Measurements from ENCODE around the gene DHX16. TPM values are rescaled to one million over a fixed set of nuclear protein-coding genes. Genes with fewer than 3 reads are reported as not detected.

Gene DHX16
- total and polyA plus RNA-seq, 2 donors (not counting 1 experiment from before 2014, with no cell fraction given): 51.1 to 71.7 TPM

- no peaks in the 10 kb centered on the region for H3K9me3 ChIP-seq (ENCODE audit: control extremely low read depth in 1 of 3, control insufficient read depth in 2 of 3, insufficient read depth in 1 of 3, low read length in 2 of 3)
- H3K36me3 ChIP-seq (replicated peaks in 1 of 2; ENCODE audit: control extremely low read depth in 1 of 2, control insufficient read depth in 1 of 2, extremely low read depth in 1 of 2, insufficient read depth in 2 of 2, low read length in 1 of 2): peaks cover 14 to 86% of the 10 kb centered on the region in 2 experiments
- no peak overlapping the region for H2AFZ ChIP-seq (ENCODE audit: insufficient read depth, low read depth, low read length, poor library complexity, severe bottlenecking)
- Mint-ChIP-seq H3K27ac (no peak overlapping the region), H3K27me3 (no peaks in the 10 kb centered on the region), H3K4me3 (no peak overlapping the region), H3K9me3 (ENCODE audit: insufficient read depth) (no peaks in the 10 kb centered on the region), H3K4me1 (no peaks in the 10 kb centered on the region)
- peaks cover 5% of the 10 kb centered on the region for H3K79me2 ChIP-seq (ENCODE audit: control insufficient read depth, insufficient read depth, low read length)
- H3K4me1 ChIP-seq (ENCODE audit: control insufficient read depth in 2 of 2, insufficient read depth in 2 of 2, low read length in 2 of 2): no peaks in the 10 kb centered on the region
- H3K27ac ChIP-seq (ENCODE audit: low read length in 2 of 2): no peak overlapping the region
- H4K20me1 ChIP-seq (ENCODE audit: control insufficient read depth, insufficient read depth, low read length, poor library complexity, severe bottlenecking): no peaks in the 10 kb centered on the region
- intact Hi-C loops (cut with micrococcal nuclease): no loop called here
- no peak overlapping the region for H3K9ac ChIP-seq (ENCODE audit: low read length)
- no peak for ATAC-seq (ENCODE audit: low read depth)
- H3K27me3 ChIP-seq (replicated peaks in 1 of 4; ENCODE audit: control extremely low read depth in 1 of 4, control insufficient read depth in 3 of 4, insufficient read depth in 4 of 4, low read length in 3 of 4): no peaks in the 10 kb centered on the region
- POLR2A ChIA-PET: no interaction called here
- H3K4me3 ChIP-seq (ENCODE audit: control extremely low read depth in 1 of 5, extremely low read depth in 1 of 5, insufficient read depth in 1 of 5, low read depth in 2 of 5, low read length in 4 of 5): no peak overlapping the region
- no peak for DNase-seq
- CTCF ChIA-PET: no interaction called here
- H3K4me2 ChIP-seq (replicated peaks; ENCODE audit: low read depth, low read length, poor library complexity, severe bottlenecking): no peak overlapping the region
- TF ChIP-seq EZH2 (IDR thresholded peaks at IDR 0.05; ENCODE audit: borderline replicate concordance, insufficient read depth, low read depth, low read length, poor library complexity, severe bottlenecking) (no peak), CTCF (IDR thresholded peaks at IDR 0.05) (no peak)
Observed at GRCh38 chr6:30657454-30657853, 15.4 kb downstream of the DHX16 start.

- TF ChIP-seq EZH2 (IDR thresholded peaks at IDR 0.05; ENCODE audit: borderline replicate concordance, insufficient read depth, low read depth, low read length, poor library complexity, severe bottlenecking) (no peak), CTCF (IDR thresholded peaks at IDR 0.05) (no peak)
- ATAC-seq (ENCODE audit: low read depth): no peak
- Histone ChIP-seq H3K27ac (ENCODE audit: low read length in 2 of 2) (no peak overlapping the region), H2AFZ (ENCODE audit: insufficient read depth, low read depth, low read length, poor library complexity, severe bottlenecking) (no peak overlapping the region), H3K27me3 (replicated peaks in 1 of 4; ENCODE audit: control extremely low read depth in 1 of 4, control insufficient read depth in 3 of 4, insufficient read depth in 4 of 4, low read length in 3 of 4) (no peaks in the 10 kb centered on the region), H3K4me2 (replicated peaks; ENCODE audit: low read depth, low read length, poor library complexity, severe bottlenecking) (no peak overlapping the region), H3K79me2 (ENCODE audit: control insufficient read depth, insufficient read depth, low read length) (peaks cover 5% of the 10 kb centered on the region), H3K4me3 (ENCODE audit: control extremely low read depth in 1 of 5, extremely low read depth in 1 of 5, insufficient read depth in 1 of 5, low read depth in 2 of 5, low read length in 4 of 5) (no peak overlapping the region), H4K20me1 (ENCODE audit: control insufficient read depth, insufficient read depth, low read length, poor library complexity, severe bottlenecking) (no peaks in the 10 kb centered on the region), H3K9me3 (ENCODE audit: control extremely low read depth in 1 of 3, control insufficient read depth in 2 of 3, insufficient read depth in 1 of 3, low read length in 2 of 3) (no peaks in the 10 kb centered on the region), H3K36me3 (replicated peaks in 1 of 2; ENCODE audit: control extremely low read depth in 1 of 2, control insufficient read depth in 1 of 2, extremely low read depth in 1 of 2, insufficient read depth in 2 of 2, low read length in 1 of 2) (peaks cover 5 to 86% of the 10 kb centered on the region in 2 experiments), H3K9ac (ENCODE audit: low read length) (no peak overlapping the region), H3K4me1 (ENCODE audit: control insufficient read depth in 2 of 2, insufficient read depth in 2 of 2, low read length in 2 of 2) (no peaks in the 10 kb centered on the region)
- Mint-ChIP-seq H3K27me3 (no peaks in the 10 kb centered on the region), H3K4me1 (no peaks in the 10 kb centered on the region), H3K4me3 (no peak overlapping the region), H3K27ac (no peak overlapping the region), H3K9me3 (ENCODE audit: insufficient read depth) (no peaks in the 10 kb centered on the region)
- no peak for DNase-seq
- CTCF ChIA-PET: interaction anchor here (0.9 kb wide), 1 partner anchor 65 kb away, joined by 3 read pairs; no protein-coding TSS in a partner anchor
- intact Hi-C loops (cut with micrococcal nuclease): no loop called here
- 91% methylated on average over 7 of the region's 7 CpGs for WGBS (ENCODE audit: insufficient coverage)
- POLR2A ChIA-PET: no interaction called here
Observed at GRCh38 chr6:30656513-30656912, 16.3 kb downstream of the DHX16 start.
